ENCODE measurements around the gene DNAJC12.
"Not testable (repeated sequence)": the region's sequence is repeated elsewhere in the genome, so short reads cannot be mapped to it uniquely, and the experiment has no call there.

The DNAJC12 gene

GRCh38 chr10:67841737-67842136, 3.7 kb upstream of the DNAJC12 start:
- in situ Hi-C loops (cut with HindIII; ENCODE audit: low sequenced_read_pairs), result no loop called here
- DNase-seq (ENCODE audit: low read depth, low spot score), result no peak
- H3K4me3 ChIP-seq (ENCODE audit: low read depth, low read length), result no peak overlapping the region
- TF ChIP-seq, protein P1, sequence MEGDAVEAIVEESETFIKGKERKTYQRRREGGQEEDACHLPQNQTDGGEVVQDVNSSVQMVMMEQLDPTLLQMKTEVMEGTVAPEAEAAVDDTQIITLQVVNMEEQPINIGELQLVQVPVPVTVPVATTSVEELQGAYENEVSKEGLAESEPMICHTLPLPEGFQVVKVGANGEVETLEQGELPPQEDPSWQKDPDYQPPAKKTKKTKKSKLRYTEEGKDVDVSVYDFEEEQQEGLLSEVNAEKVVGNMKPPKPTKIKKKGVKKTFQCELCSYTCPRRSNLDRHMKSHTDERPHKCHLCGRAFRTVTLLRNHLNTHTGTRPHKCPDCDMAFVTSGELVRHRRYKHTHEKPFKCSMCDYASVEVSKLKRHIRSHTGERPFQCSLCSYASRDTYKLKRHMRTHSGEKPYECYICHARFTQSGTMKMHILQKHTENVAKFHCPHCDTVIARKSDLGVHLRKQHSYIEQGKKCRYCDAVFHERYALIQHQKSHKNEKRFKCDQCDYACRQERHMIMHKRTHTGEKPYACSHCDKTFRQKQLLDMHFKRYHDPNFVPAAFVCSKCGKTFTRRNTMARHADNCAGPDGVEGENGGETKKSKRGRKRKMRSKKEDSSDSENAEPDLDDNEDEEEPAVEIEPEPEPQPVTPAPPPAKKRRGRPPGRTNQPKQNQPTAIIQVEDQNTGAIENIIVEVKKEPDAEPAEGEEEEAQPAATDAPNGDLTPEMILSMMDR (IDR thresholded peaks at IDR 0.05; ENCODE audit: low read depth, low read length), result no peak

DNA sequence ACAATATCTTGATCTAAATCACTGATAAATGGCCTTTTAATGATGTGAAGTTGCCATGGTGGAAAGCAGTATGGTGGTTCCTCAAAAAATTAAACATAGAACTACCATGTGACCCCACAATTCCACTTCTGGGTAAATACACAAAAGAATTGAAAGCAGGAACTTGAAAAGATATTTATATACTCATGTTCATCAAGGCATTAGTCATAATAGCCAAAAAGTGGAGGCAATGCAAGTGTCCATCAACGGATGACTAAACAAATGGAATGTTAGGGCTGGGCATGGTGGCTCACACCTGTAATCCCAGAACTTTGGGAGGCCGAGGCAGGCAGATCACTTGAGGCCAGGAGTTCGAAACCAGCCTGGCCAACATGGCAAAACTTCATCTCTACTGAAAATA, 2.0 kb upstream of the DNAJC12 start:
- in situ Hi-C loops (cut with HindIII; ENCODE audit: low sequenced_read_pairs), result no loop called here
- TF ChIP-seq, protein P1 (IDR thresholded peaks at IDR 0.05; ENCODE audit: low read depth, low read length), result no peak
- H3K4me3 ChIP-seq (ENCODE audit: low read depth, low read length), result no peak overlapping the region
- no peak for DNase-seq (ENCODE audit: low read depth, low spot score)

GRCh38 chr10:67839511-67839910, 1.5 kb upstream of the DNAJC12 start:
- H3K4me3 ChIP-seq (ENCODE audit: low read depth, low read length); DNase-seq (ENCODE audit: low read depth, low spot score); in situ Hi-C loops (cut with HindIII; ENCODE audit: low sequenced_read_pairs): not testable (repeated sequence)

DNA sequence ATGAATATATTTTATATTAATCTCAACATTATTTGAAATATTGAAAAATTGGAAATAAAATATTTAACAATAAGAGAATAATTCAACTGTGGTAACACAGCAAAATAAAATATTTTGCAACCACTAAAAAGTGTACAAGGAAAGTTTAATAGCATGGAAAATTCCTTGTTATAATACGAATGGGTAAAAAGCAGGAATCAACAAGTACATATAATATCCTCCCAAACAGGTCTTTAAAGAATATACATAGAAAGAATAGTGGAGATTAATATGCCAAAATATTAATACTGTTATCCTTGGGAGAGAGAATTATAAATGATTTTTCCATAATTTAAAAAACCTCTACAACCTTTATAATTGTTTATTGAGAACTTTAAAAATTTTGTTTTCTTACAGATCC, 1.0 kb downstream of the DNAJC12 start:
- in situ Hi-C loops (cut with HindIII; ENCODE audit: low sequenced_read_pairs), result no loop called here
- DNase-seq (ENCODE audit: low read depth, low spot score), result no peak
- TF ChIP-seq, protein P1 (IDR thresholded peaks at IDR 0.05; ENCODE audit: low read depth, low read length), result no peak
- no peak overlapping the region for H3K4me3 ChIP-seq (ENCODE audit: low read depth, low read length)

DNA sequence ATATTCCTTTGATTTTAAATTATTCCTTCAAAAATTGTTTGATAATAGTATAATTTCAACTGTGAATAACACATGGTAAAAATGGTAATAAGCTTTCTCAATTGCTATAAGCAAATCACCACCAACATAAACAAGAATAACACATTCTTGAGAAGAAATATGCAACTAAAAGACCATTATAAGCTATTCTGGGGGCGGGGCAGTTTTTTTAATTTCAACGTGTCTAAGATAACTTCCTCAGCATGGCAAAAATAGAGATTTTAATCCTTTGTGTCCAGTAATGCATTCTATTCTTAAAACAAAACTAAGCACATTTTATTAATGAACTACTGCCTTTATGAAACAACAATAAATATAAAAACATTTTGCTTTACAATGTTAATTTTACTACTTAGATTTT, 1.5 kb downstream of the DNAJC12 start:
- in situ Hi-C loops (cut with HindIII; ENCODE audit: low sequenced_read_pairs), result no loop called here
- no peak overlapping the region for H3K4me3 ChIP-seq (ENCODE audit: low read depth, low read length)
- no peak for DNase-seq (ENCODE audit: low read depth, low spot score)
- TF ChIP-seq, protein P1 (IDR thresholded peaks at IDR 0.05; ENCODE audit: low read depth, low read length), result no peak

- H3K4me3 ChIP-seq (ENCODE audit: low read depth, low read length); in situ Hi-C loops (cut with HindIII; ENCODE audit: low sequenced_read_pairs); DNase-seq (ENCODE audit: low read depth, low spot score): not testable (repeated sequence)
These were observed 2.2 kb downstream of the DNAJC12 start for GRCh38 chr10:67835541-67836394.

GRCh38 chr10:67834375-67834774, 3.6 kb downstream of the DNAJC12 start:
- in situ Hi-C loops (cut with HindIII; ENCODE audit: low sequenced_read_pairs), result no loop called here
- TF ChIP-seq, protein P1 (IDR thresholded peaks at IDR 0.05; ENCODE audit: low read depth, low read length), result no peak
- no peak overlapping the region for H3K4me3 ChIP-seq (ENCODE audit: low read depth, low read length)

More at GRCh38 chr10:67834375-67834774, 3.6 kb downstream of the DNAJC12 start:
- DNase-seq (ENCODE audit: low read depth, low spot score), result no peak
